ENCODE results near the gene SOCS1.

- TF ChIP-seq CTCF (IDR thresholded peaks at IDR 0.05; ENCODE audit: insufficient read depth, low read length) (no peak), GABPA (IDR thresholded peaks at IDR 0.05; ENCODE audit: low read depth) (no peak), POLR2AphosphoS5 (IDR thresholded peaks at IDR 0.05; ENCODE audit: low read depth) (no peak), SPI1 (IDR thresholded peaks at IDR 0.05; ENCODE audit: borderline replicate concordance, low read depth) (no peak)
Measured at GRCh38 chr16:11285842-11286241, 29.8 kb upstream of the SOCS1 start.
